ENCODE results near the gene NOXA1.
A peak's percentile ranks its signal among the peaks of the same experiment; 100 is the strongest.

The NOXA1 gene

GRCh38 chr9:137423514-137424291 lies 510 bp downstream of the NOXA1 start:
- no peak for FAIRE-seq
- DNase-seq (ENCODE audit: low spot score) = peak; percentile 65

DNA sequence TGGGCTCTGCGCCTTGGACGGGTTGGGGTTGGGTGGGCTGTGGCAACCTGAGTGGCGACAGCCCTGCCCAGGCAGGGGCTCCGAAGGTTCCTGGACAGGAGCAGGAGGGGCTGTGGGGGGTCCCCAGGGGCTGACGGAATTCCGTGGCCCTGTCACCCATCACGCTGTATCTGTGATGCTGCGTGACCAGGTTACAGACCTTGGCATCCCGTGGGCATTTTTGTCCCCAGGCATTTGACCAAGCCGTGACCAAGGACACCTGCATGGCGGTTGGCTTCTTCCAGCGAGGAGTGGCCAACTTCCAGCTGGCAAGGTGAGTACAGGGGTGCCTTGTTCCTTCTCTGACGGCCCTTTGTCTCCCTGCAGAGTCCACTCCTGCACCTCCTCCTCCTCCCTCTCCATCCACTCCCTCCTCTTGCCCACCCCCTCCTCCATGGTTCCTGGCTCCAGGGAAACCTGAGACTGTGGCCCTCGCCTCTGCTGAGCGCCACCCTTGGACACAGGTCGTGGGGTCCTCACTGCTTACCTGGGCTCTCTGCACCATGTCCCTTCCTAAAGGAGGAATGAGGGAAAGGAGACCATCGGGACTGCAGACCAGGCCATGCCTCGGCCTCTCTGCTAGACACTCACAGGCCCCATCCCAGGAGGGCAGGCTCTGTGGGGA lies 3.0 kb downstream of the NOXA1 start:
- FAIRE-seq = no peak
- DNase-seq (ENCODE audit: low spot score) = no peak

- FAIRE-seq = no peak
- DNase-seq (ENCODE audit: low spot score) = no peak
Observed at GRCh38 chr9:137427454-137428310, 4.5 kb downstream of the NOXA1 start.

DNA sequence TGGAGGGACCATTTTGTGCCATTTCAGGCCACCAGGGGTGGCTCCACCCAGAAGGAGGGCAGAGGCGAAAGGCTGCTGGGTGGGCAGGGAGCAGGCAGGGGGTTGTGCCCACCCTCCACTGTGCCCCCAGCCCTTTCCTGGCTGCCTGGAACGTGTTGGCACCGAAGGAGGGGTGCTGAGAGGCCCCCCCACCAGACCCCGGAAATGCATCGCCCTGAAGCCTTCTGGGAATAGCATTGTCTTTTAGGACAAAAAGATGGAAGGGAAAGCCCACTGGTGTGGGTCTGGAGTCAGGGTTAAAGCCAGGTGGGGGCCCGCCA lies 5.1 kb downstream of the NOXA1 start:
- FAIRE-seq = no peak

GRCh38 chr9:137428841-137429545 lies 5.8 kb downstream of the NOXA1 start:
- DNase-seq (ENCODE audit: low spot score) = no peak

More for the DNA sequence above, 5.1 kb downstream of the NOXA1 start:
- no peak for DNase-seq (ENCODE audit: low spot score)

GRCh38 chr9:137429546-137429890 lies 6.3 kb downstream of the NOXA1 start:
- FAIRE-seq (no peak), DNase-seq (ENCODE audit: low spot score) (no peak)

More at GRCh38 chr9:137428841-137429545, 5.8 kb downstream of the NOXA1 start:
- FAIRE-seq = no peak

DNA sequence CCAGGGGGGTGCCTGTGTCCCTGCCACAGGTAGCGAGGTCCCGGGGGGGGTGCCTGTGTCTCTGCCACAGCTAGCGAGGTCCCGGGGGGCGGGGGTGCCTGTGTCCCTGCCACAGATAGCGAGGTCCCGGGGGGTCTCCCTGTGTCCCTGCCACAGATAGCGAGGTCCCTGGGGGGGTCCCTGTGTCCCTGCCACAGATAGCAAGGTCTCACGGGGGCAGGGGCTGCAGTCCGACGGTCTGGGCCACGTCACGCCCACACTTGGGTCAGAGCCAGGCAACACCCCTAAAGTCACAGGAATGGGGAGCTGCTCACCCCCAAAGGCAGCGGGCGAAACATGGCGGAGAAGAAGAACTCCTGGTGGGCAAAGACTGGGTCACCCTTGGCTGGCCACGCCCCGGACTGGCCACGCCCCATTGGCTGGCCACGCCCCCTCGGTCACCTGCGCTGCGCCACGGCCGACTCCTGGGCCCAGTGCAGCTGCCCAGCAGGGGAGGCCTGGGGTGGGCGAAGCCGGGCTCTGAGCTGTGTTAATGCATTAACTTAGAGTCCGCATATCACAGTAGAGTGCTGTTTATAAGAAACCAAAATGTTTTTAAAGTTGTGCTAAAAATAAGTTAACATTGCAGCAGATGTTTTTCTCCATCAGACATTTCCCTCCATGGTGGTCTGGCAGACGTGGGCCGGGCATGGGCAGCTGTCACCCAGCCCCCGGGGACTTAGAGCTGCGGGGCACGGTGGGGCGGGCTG lies 7.0 kb downstream of the NOXA1 start:
- FAIRE-seq (no peak), DNase-seq (ENCODE audit: low spot score) (peak; percentile 70)

- no peak for DNase-seq (ENCODE audit: low spot score)
- no peak for FAIRE-seq
Observed at GRCh38 chr9:137430723-137431415, 7.7 kb downstream of the NOXA1 start.

- no peak for FAIRE-seq
- DNase-seq (ENCODE audit: low spot score) = no peak
Observed at GRCh38 chr9:137431416-137431931, 8.3 kb downstream of the NOXA1 start.

GRCh38 chr9:137432687-137433348 lies 9.6 kb downstream of the NOXA1 start:
- no peak for FAIRE-seq
- DNase-seq (ENCODE audit: low spot score) = no peak

GRCh38 chr9:137433349-137433915 lies 10.2 kb downstream of the NOXA1 start:
- FAIRE-seq (no peak), DNase-seq (ENCODE audit: low spot score) (no peak)

- FAIRE-seq (no peak), DNase-seq (ENCODE audit: low spot score) (no peak)
Observed at GRCh38 chr9:137433916-137434431, 10.8 kb downstream of the NOXA1 start.

DNA sequence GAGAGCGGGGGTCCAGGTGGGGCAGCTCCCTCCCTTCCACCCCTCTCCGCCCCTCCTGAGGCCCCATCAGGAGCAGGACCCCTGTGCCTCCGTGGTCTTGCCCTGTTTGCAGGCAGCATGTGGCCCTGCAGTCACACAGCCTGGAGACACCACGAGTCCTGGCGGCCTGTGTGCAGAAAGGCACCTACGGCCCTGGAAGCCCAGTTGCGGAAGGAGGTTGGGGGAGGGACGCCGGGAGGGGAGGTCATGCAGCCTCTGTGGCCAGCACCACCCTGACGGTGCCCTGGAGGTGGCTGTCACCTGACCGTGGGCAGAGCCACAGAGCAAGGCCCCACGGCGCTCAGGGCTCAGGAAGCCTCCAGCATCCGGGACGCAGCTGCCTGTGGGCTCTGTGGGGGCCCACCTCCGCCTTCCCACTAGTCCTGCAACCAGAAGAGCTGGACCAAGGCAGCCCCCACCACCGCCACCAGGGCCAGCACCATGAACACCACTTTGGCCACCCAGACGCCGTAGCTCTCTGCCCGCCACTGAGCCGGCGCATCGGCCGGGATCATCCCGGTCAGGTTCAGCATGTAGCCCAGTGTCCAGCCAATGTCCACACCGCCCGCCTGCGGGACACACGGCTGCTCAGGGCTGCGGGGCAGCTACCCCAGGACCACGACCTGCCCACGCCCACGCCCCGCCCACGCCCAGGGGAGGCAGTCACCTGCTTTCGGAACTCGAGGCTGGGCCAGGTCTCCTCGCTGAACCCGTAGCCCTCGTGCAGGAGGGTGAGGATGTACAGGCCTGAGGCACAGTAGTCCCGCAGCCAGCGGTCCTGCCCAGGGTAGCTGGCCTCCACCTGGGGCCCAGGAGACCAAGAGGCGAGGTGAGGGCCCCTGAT lies 11.5 kb downstream of the NOXA1 start:
- FAIRE-seq = no peak
- no peak for DNase-seq (ENCODE audit: low spot score)

GRCh38 chr9:137435381-137435891 lies 12.2 kb downstream of the NOXA1 start:
- FAIRE-seq = no peak
- no peak for DNase-seq (ENCODE audit: low spot score)

- peak; percentile 93 for FAIRE-seq
- DNase-seq (ENCODE audit: low spot score) = peak; percentile 95
Observed at GRCh38 chr9:137435980-137436760, 13.0 kb downstream of the NOXA1 start.

- FAIRE-seq (no peak), DNase-seq (ENCODE audit: low spot score) (no peak)
Observed at GRCh38 chr9:137436761-137437600, 13.8 kb downstream of the NOXA1 start.

All from urothelium cell line (cell line).